ENCODE data around the gene TMCO4. TPM values are rescaled to one million over a fixed set of nuclear protein-coding genes. Genes with fewer than 3 reads are reported as not detected.

The TMCO4 gene
- total RNA-seq, 1 experiment from 2014 or later, result 7.2 TPM

DNA sequence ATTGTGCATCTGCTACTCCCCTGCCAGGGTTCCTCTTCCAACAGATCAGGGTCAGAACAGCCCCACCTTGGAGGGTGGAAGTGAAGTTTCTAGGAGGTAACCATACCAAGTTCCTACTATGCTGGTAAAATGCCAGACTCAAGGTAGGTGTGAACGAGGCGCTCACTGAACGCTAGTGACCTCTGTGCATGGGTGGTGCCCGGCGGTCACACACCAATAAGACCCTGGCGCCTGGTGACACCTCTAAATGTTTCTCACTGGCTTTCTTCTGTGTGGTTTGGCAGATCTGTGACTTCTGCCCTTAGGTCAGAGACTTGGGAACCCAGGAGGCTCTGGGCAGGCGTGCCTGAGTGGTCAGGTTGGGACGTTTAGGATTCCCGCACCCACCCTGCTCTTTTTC, 55.9 kb downstream of the TMCO4 start:
- TF ChIP-seq, protein P1, sequence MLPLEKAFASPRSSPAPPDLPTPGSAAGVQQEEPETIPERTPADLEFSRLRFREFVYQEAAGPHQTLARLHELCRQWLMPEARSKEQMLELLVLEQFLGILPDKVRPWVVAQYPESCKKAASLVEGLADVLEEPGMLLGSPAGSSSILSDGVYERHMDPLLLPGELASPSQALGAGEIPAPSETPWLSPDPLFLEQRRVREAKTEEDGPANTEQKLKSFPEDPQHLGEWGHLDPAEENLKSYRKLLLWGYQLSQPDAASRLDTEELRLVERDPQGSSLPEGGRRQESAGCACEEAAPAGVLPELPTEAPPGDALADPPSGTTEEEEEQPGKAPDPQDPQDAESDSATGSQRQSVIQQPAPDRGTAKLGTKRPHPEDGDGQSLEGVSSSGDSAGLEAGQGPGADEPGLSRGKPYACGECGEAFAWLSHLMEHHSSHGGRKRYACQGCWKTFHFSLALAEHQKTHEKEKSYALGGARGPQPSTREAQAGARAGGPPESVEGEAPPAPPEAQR (CRISPR knock-in tag; IDR thresholded peaks at IDR 0.05), result no peak
- TF ChIP-seq, protein P2, sequence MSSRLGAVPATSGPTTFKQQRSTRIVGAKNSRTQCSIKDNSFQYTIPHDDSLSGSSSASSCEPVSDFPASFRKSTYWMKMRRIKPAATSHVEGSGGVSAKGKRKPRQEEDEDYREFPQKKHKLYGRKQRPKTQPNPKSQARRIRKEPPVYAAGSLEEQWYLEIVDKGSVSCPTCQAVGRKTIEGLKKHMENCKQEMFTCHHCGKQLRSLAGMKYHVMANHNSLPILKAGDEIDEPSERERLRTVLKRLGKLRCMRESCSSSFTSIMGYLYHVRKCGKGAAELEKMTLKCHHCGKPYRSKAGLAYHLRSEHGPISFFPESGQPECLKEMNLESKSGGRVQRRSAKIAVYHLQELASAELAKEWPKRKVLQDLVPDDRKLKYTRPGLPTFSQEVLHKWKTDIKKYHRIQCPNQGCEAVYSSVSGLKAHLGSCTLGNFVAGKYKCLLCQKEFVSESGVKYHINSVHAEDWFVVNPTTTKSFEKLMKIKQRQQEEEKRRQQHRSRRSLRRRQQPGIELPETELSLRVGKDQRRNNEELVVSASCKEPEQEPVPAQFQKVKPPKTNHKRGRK (CRISPR knock-in tag; IDR thresholded peaks at IDR 0.05; ENCODE audit: borderline replicate concordance), result no peak
- TF ChIP-seq, protein P3, sequence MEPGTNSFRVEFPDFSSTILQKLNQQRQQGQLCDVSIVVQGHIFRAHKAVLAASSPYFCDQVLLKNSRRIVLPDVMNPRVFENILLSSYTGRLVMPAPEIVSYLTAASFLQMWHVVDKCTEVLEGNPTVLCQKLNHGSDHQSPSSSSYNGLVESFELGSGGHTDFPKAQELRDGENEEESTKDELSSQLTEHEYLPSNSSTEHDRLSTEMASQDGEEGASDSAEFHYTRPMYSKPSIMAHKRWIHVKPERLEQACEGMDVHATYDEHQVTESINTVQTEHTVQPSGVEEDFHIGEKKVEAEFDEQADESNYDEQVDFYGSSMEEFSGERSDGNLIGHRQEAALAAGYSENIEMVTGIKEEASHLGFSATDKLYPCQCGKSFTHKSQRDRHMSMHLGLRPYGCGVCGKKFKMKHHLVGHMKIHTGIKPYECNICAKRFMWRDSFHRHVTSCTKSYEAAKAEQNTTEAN (CRISPR knock-in tag; IDR thresholded peaks at IDR 0.05), result no peak
- TF ChIP-seq, protein P4, sequence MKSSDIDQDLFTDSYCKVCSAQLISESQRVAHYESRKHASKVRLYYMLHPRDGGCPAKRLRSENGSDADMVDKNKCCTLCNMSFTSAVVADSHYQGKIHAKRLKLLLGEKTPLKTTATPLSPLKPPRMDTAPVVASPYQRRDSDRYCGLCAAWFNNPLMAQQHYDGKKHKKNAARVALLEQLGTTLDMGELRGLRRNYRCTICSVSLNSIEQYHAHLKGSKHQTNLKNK (CRISPR knock-in tag; IDR thresholded peaks at IDR 0.05), result no peak
- TF ChIP-seq SMAD3 (CRISPR knock-in tag; IDR thresholded peaks at IDR 0.05; ENCODE audit: borderline replicate concordance) (no peak), CREM (CRISPR knock-in tag; IDR thresholded peaks at IDR 0.05) (no peak), NR3C1 (CRISPR knock-in tag; conservative IDR thresholded peaks at IDR 0.05; ENCODE audit: low read depth) (no peak)
- TF ChIP-seq, protein P5, sequence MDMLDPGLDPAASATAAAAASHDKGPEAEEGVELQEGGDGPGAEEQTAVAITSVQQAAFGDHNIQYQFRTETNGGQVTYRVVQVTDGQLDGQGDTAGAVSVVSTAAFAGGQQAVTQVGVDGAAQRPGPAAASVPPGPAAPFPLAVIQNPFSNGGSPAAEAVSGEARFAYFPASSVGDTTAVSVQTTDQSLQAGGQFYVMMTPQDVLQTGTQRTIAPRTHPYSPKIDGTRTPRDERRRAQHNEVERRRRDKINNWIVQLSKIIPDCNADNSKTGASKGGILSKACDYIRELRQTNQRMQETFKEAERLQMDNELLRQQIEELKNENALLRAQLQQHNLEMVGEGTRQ (CRISPR knock-in tag; IDR thresholded peaks at IDR 0.05), result no peak
- TF ChIP-seq, protein P6, sequence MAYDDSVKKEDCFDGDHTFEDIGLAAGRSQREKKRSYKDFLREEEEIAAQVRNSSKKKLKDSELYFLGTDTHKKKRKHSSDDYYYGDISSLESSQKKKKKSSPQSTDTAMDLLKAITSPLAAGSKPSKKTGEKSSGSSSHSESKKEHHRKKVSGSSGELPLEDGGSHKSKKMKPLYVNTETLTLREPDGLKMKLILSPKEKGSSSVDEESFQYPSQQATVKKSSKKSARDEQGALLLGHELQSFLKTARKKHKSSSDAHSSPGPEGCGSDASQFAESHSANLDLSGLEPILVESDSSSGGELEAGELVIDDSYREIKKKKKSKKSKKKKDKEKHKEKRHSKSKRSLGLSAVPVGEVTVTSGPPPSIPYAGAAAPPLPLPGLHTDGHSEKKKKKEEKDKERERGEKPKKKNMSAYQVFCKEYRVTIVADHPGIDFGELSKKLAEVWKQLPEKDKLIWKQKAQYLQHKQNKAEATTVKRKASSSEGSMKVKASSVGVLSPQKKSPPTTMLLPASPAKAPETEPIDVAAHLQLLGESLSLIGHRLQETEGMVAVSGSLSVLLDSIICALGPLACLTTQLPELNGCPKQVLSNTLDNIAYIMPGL (CRISPR knock-in tag; IDR thresholded peaks at IDR 0.05), result no peak
- Mint-ChIP-seq H3K27me3 (ENCODE audit: low read depth) (no peaks in the 10 kb centered on the region; the same call in 1 of the 2 replicates), H3K9me3 (peaks cover 4% of the 10 kb centered on the region; the same call in 1 of the 2 replicates), H3K4me1 (no peaks in the 10 kb centered on the region), H3K36me3 (0 out of 2 replicates have a peak, but pooled peaks cover 3% of the 10 kb centered on the region), H3K4me3 (no peak overlapping the region), H3K27ac (no peak overlapping the region)
- CTCF ChIA-PET, result no interaction called here
- POLR2A ChIA-PET, result no interaction called here
- ATAC-seq (no peak), DNase-seq (ENCODE audit: low spot score) (no peak)

DNA sequence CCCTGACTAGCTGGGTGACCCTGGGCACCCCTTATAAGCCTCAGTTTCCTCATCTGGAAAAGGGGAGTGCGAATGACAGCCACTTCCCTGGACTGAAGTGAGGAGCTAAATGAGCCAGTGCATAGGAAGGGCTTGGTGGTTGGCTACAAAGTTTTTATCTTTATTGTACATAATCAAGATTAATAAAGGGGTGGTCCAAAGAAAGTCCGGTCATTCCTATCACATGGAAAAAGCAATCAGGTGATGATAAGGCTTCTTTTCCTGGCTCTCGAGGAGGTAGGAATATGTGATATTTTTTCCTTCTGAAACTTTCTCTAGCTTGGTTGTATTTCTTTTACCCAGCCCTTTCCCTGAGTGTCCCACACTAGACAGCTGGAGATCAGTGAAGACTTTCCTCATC, 56.5 kb downstream of the TMCO4 start:
- Mint-ChIP-seq H3K4me1 (no peaks in the 10 kb centered on the region), H3K4me3 (no peak overlapping the region), H3K27ac (no peak overlapping the region), H3K9me3 (peaks cover 7% of the 10 kb centered on the region; the same call in 1 of the 2 replicates), H3K27me3 (ENCODE audit: low read depth) (no peaks in the 10 kb centered on the region; the same call in 1 of the 2 replicates), H3K36me3 (0 out of 2 replicates have a peak, but pooled peaks cover 4% of the 10 kb centered on the region)
- DNase-seq (ENCODE audit: low spot score) (no peak), ATAC-seq (no peak)
- ChIA-PET CTCF (no interaction called here), POLR2A (no interaction called here)
- TF ChIP-seq, protein P7, sequence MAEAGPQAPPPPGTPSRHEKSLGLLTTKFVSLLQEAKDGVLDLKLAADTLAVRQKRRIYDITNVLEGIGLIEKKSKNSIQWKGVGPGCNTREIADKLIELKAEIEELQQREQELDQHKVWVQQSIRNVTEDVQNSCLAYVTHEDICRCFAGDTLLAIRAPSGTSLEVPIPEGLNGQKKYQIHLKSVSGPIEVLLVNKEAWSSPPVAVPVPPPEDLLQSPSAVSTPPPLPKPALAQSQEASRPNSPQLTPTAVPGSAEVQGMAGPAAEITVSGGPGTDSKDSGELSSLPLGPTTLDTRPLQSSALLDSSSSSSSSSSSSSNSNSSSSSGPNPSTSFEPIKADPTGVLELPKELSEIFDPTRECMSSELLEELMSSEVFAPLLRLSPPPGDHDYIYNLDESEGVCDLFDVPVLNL (CRISPR knock-in tag; IDR thresholded peaks at IDR 0.05; ENCODE audit: borderline replicate concordance, low read depth), result no peak
- TF ChIP-seq SMAD4 (CRISPR knock-in tag; IDR thresholded peaks at IDR 0.05) (no peak), NFYB (CRISPR knock-in tag; conservative IDR thresholded peaks at IDR 0.05; ENCODE audit: low read depth) (no peak), CREM (CRISPR knock-in tag; IDR thresholded peaks at IDR 0.05) (no peak), ZNF416 (CRISPR knock-in tag; IDR thresholded peaks at IDR 0.05) (no peak), ZNF263 (CRISPR knock-in tag; IDR thresholded peaks at IDR 0.05; ENCODE audit: low read depth) (no peak), IRF2 (CRISPR knock-in tag; IDR thresholded peaks at IDR 0.05; ENCODE audit: borderline replicate concordance, low read depth) (no peak)
- TF ChIP-seq, protein P8, sequence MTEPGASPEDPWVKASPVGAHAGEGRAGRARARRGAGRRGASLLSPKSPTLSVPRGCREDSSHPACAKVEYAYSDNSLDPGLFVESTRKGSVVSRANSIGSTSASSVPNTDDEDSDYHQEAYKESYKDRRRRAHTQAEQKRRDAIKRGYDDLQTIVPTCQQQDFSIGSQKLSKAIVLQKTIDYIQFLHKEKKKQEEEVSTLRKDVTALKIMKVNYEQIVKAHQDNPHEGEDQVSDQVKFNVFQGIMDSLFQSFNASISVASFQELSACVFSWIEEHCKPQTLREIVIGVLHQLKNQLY (CRISPR knock-in tag; IDR thresholded peaks at IDR 0.05), result no peak
- TF ChIP-seq, protein P3 (CRISPR knock-in tag; IDR thresholded peaks at IDR 0.05), result no peak
- TF ChIP-seq, protein P9, sequence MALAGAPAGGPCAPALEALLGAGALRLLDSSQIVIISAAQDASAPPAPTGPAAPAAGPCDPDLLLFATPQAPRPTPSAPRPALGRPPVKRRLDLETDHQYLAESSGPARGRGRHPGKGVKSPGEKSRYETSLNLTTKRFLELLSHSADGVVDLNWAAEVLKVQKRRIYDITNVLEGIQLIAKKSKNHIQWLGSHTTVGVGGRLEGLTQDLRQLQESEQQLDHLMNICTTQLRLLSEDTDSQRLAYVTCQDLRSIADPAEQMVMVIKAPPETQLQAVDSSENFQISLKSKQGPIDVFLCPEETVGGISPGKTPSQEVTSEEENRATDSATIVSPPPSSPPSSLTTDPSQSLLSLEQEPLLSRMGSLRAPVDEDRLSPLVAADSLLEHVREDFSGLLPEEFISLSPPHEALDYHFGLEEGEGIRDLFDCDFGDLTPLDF (CRISPR knock-in tag; IDR thresholded peaks at IDR 0.05), result no peak
- TF ChIP-seq, protein P10, sequence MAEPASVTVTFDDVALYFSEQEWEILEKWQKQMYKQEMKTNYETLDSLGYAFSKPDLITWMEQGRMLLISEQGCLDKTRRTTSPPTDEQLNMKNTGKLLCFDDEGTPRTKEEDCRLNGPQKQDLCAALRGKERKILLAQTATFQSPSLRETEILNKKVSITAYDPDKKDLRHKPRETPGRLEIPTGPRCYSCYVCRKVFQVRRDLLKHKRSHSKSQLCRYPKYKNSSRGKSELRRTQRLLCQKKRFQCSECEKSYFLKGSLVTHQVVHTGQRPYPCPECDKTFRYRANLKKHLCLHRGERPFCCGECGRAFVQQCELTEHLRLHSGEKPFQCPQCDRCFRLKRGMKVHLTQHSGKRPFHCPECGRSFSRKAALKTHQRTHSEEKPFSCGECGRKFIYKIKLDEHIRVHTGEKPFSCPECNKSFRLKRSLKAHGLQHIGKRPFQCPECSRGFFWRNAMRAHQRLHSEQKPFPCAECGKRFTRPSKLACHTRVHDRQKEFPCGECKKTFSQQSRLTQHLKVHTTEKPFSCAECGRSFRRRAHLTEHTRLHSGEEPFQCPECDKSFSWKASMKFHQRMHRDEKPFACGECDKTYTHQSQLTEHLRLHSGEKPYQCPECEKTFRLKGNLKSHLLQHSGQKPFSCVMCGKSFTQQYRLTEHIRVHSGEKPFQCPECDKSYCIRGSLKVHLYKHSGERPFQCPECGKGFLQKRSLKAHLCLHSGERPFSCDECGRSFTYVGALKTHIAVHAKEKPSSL (CRISPR knock-in tag; conservative IDR thresholded peaks at IDR 0.05), result no peak
